GM12878 (cell line): ENCODE measurements around the gene ZNF543.

Source experiments
- CHD1 ChIP-seq: IDR thresholded peaks from 2 replicates; pipeline ENCODE4 v1.6.1; 2012; ENCODE audit warnings: low read depth, low read length, improper control_type of control experiment
- CREM ChIP-seq: IDR thresholded peaks from 2 replicates; pipeline ENCODE4 v1.6.1; 2014; ENCODE audit warnings: antibody characterized with exemption, low read depth
- IKZF1 ChIP-seq: fragments of 450-650 bp; conservative IDR thresholded peaks from 2 replicates; pipeline ENCODE4 v1.6.1; 2017; ENCODE audit warnings: antibody characterized with exemption, mild to moderate bottlenecking
- JUNB ChIP-seq: IDR thresholded peaks from 2 replicates; pipeline ENCODE4 v1.6.1; 2016; ENCODE audit warnings: antibody characterized with exemption, mild to moderate bottlenecking
- MTA3 ChIP-seq: IDR thresholded peaks from 2 replicates; pipeline ENCODE4 v1.6.1; 2012; ENCODE audit warnings: low read length, inconsistent platforms, borderline replicate concordance
- NFIC ChIP-seq: IDR thresholded peaks from 2 replicates; pipeline ENCODE4 v1.6.1; 2012; ENCODE audit warnings: low read depth, mild to moderate bottlenecking, inconsistent platforms, low read length, moderate library complexity
- SIX5 ChIP-seq: IDR thresholded peaks from 2 replicates; pipeline ENCODE4 v1.6.1; 2011; ENCODE audit warnings: mild to moderate bottlenecking, low read depth, low read length, moderate library complexity; ENCODE audit not compliant: severe bottlenecking
- YY1 ChIP-seq: IDR thresholded peaks from 2 replicates; pipeline ENCODE4 v1.6.1; 2011; ENCODE audit warnings: low read depth, mild to moderate bottlenecking, low read length
- ZNF24 ChIP-seq: fragments of 450-650 bp; IDR thresholded peaks from 2 replicates; pipeline ENCODE4 v1.6.1; 2017; ENCODE audit warnings: antibody characterized with exemption, mild to moderate bottlenecking

DNA sequence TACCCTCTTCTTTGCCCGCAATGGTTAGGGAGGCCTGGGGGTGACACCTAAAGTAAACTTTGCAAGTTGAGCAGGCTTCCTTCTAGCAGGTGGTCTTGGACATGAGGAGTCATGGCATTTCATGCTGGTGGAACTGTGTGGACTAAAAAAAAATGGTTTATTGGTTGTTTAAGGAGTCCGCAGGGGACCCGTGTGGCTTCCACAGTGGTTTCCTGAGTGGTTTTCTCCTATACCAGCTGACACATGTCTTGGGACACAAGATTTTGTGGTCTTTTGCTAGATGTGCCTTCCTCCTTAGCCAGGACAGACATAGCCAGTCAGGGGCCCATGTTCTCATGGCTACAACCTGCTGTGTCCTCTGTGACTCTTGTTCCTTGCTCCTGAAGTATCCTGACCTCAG lies 1.5 kb downstream of the ZNF543 start:
- TF ChIP-seq MTA3 (no peak), ZNF24 (no peak), IKZF1 (no peak), YY1 (no peak), JUNB (no peak), NFIC (no peak), CHD1 (no peak), CREM (no peak), SIX5 (no peak)
